ENCODE results near the gene LRRC3B.

LRRC3B gene

GRCh38 chr3:26750263-26750662 is 127.7 kb downstream of the LRRC3B start:
- H3K79me2 ChIP-seq (ENCODE audit: insufficient read depth, low read length): no peaks in the 10 kb centered on the region

GRCh38 chr3:26752466-26752865 is 129.9 kb downstream of the LRRC3B start:
- H3F3A ChIP-seq (ENCODE audit: low read depth): no peaks in the 10 kb centered on the region
- H4K20me1 ChIP-seq (ENCODE audit: insufficient read depth, low read length, poor library complexity, severe bottlenecking): no peaks in the 10 kb centered on the region
- no peaks in the 10 kb centered on the region; the same call in 1 of the 2 replicates for H3K9me3 ChIP-seq (ENCODE audit: insufficient read depth, low read depth, low read length)
- H2AFZ ChIP-seq (ENCODE audit: low read length): no peak overlapping the region
- no peaks in the 10 kb centered on the region for H3K36me3 ChIP-seq (ENCODE audit: insufficient read depth, low read length)
- H3K4me2 ChIP-seq (ENCODE audit: low read depth, low read length, poor library complexity, severe bottlenecking): no peak overlapping the region
- no peaks in the 10 kb centered on the region for H3K4me1 ChIP-seq (ENCODE audit: insufficient read depth, low read length, poor library complexity, severe bottlenecking)
- no peak overlapping the region for H3K4me3 ChIP-seq (ENCODE audit: low read length, poor library complexity, severe bottlenecking)
- no peaks in the 10 kb centered on the region for H3K27me3 ChIP-seq (ENCODE audit: insufficient read depth, low read length, poor library complexity, severe bottlenecking)
- TF ChIP-seq CTCF (conservative IDR thresholded peaks at IDR 0.05; ENCODE audit: low read length) (no peak), EZH2phosphoT487 (IDR thresholded peaks at IDR 0.05; ENCODE audit: borderline replicate concordance) (no peak)
- H3K79me2 ChIP-seq (ENCODE audit: insufficient read depth, low read length): no peaks in the 10 kb centered on the region
- H3K9me2 ChIP-seq (replicated peaks; ENCODE audit: low read depth, low read length): no peaks in the 10 kb centered on the region; the same call in 1 of the 2 replicates
- no peak overlapping the region for H3K9ac ChIP-seq (ENCODE audit: low read depth, low read length, poor library complexity, severe bottlenecking)

More at GRCh38 chr3:26750263-26750662, 127.7 kb downstream of the LRRC3B start:
- H3K9me3 ChIP-seq (ENCODE audit: insufficient read depth, low read depth, low read length): no peaks in the 10 kb centered on the region; the same call in 1 of the 2 replicates
- H3K4me2 ChIP-seq (ENCODE audit: low read depth, low read length, poor library complexity, severe bottlenecking): no peak overlapping the region
- H3K4me1 ChIP-seq (ENCODE audit: insufficient read depth, low read length, poor library complexity, severe bottlenecking): no peaks in the 10 kb centered on the region
- no peaks in the 10 kb centered on the region for H3F3A ChIP-seq (ENCODE audit: low read depth)
- no peak overlapping the region for H3K9ac ChIP-seq (ENCODE audit: low read depth, low read length, poor library complexity, severe bottlenecking)
- H3K9me2 ChIP-seq (replicated peaks; ENCODE audit: low read depth, low read length): no peaks in the 10 kb centered on the region; the same call in 1 of the 2 replicates
- no peak overlapping the region for H2AFZ ChIP-seq (ENCODE audit: low read length)
- no peaks in the 10 kb centered on the region for H3K27me3 ChIP-seq (ENCODE audit: insufficient read depth, low read length, poor library complexity, severe bottlenecking)
- H3K36me3 ChIP-seq (ENCODE audit: insufficient read depth, low read length): no peaks in the 10 kb centered on the region
- no peak for TF ChIP-seq CTCF (conservative IDR thresholded peaks at IDR 0.05; ENCODE audit: low read length)
- no peak overlapping the region for H3K4me3 ChIP-seq (ENCODE audit: low read length, poor library complexity, severe bottlenecking)
- no peaks in the 10 kb centered on the region for H4K20me1 ChIP-seq (ENCODE audit: insufficient read depth, low read length, poor library complexity, severe bottlenecking)

- no peaks in the 10 kb centered on the region for H3F3A ChIP-seq (ENCODE audit: low read depth)
- no peaks in the 10 kb centered on the region for H3K4me1 ChIP-seq (ENCODE audit: insufficient read depth, low read length, poor library complexity, severe bottlenecking)
- no peak overlapping the region for H3K4me3 ChIP-seq (ENCODE audit: low read length, poor library complexity, severe bottlenecking)
- no peak overlapping the region for H2AFZ ChIP-seq (ENCODE audit: low read length)
- no peaks in the 10 kb centered on the region for H3K36me3 ChIP-seq (ENCODE audit: insufficient read depth, low read length)
- no peaks in the 10 kb centered on the region for H4K20me1 ChIP-seq (ENCODE audit: insufficient read depth, low read length, poor library complexity, severe bottlenecking)
- H3K27me3 ChIP-seq (ENCODE audit: insufficient read depth, low read length, poor library complexity, severe bottlenecking): no peaks in the 10 kb centered on the region
- H3K79me2 ChIP-seq (ENCODE audit: insufficient read depth, low read length): no peaks in the 10 kb centered on the region
- no peak overlapping the region for H3K9ac ChIP-seq (ENCODE audit: low read depth, low read length, poor library complexity, severe bottlenecking)
- H3K9me2 ChIP-seq (replicated peaks; ENCODE audit: low read depth, low read length): no peaks in the 10 kb centered on the region; the same call in 1 of the 2 replicates
- H3K9me3 ChIP-seq (ENCODE audit: insufficient read depth, low read depth, low read length): no peaks in the 10 kb centered on the region; the same call in 1 of the 2 replicates
- no peak overlapping the region for H3K4me2 ChIP-seq (ENCODE audit: low read depth, low read length, poor library complexity, severe bottlenecking)
- TF ChIP-seq EZH2phosphoT487 (IDR thresholded peaks at IDR 0.05; ENCODE audit: borderline replicate concordance) (no peak), CTCF (conservative IDR thresholded peaks at IDR 0.05; ENCODE audit: low read length) (no peak)
These were observed 130.5 kb downstream of the LRRC3B start for GRCh38 chr3:26753095-26753494.
